Measurements from ENCODE around the gene CD276.

CD276 gene

GRCh38 chr15:73754461-73754860, 70.3 kb downstream of the CD276 start:
- intact Hi-C loops (cut with DNase I), result no loop called here
- DNase-seq, result peak in 1 of 42 donors; percentile 32

GRCh38 chr15:73755481-73755880, 71.3 kb downstream of the CD276 start:
- peak in 10 of 42 donors; percentile 18 to 61 (median 54) for DNase-seq
- intact Hi-C loops (cut with DNase I), result no loop called here

GRCh38 chr15:73755946-73756345, 71.8 kb downstream of the CD276 start:
- intact Hi-C loops (cut with DNase I), result no loop called here
- no peak for DNase-seq

- no peak for DNase-seq
- intact Hi-C loops (cut with DNase I), result no loop called here
Observed at GRCh38 chr15:73756390-73756789, 72.2 kb downstream of the CD276 start.

GRCh38 chr15:73756947-73757513, 72.8 kb downstream of the CD276 start:
- no peak for DNase-seq
- intact Hi-C loops (cut with DNase I), result no loop called here

- no peak for DNase-seq
- intact Hi-C loops (cut with DNase I), result no loop called here
Observed at GRCh38 chr15:73757571-73757970, 73.4 kb downstream of the CD276 start.

GRCh38 chr15:73758461-73758860, 74.3 kb downstream of the CD276 start:
- DNase-seq, result no peak
- intact Hi-C loops (cut with DNase I), result no loop called here

- DNase-seq, result no peak
- intact Hi-C loops (cut with DNase I), result no loop called here
Observed at GRCh38 chr15:73760330-73761329, 76.4 kb downstream of the CD276 start.

GRCh38 chr15:73763931-73764330, 79.7 kb downstream of the CD276 start:
- intact Hi-C loops (cut with DNase I), result no loop called here
- DNase-seq, result no peak

All from head of caudate nucleus (tissue), 42 donors.